ENCODE data around the gene LRP2.
"Not testable (repeated sequence)": the region's sequence is repeated elsewhere in the genome, so short reads cannot be mapped to it uniquely, and the experiment has no call there.

Gene LRP2

GRCh38 chr2:169141713-169142352 lies 220.5 kb downstream of the LRP2 start:
- H3K27ac ChIP-seq (ENCODE audit: low read depth, low read length, severe bottlenecking): no peak overlapping the region
- H3K4me1 ChIP-seq (ENCODE audit: control insufficient read depth, insufficient read depth, low read length, poor library complexity, severe bottlenecking): no peaks in the 10 kb centered on the region
- WGBS, 2 experiments (ENCODE audit: insufficient coverage in 2 of 2): 35 to 38% methylated on average over 8 of the region's 10 CpGs
- H3K9me3 ChIP-seq (ENCODE audit: control insufficient read depth, low read length): no peaks in the 10 kb centered on the region
- no peak overlapping the region for H3K4me3 ChIP-seq (ENCODE audit: extremely low read depth, insufficient read depth, low read length, poor library complexity, severe bottlenecking)
- no peaks in the 10 kb centered on the region for H3K36me3 ChIP-seq (ENCODE audit: control insufficient read depth, insufficient read depth, low read length)

GRCh38 chr2:169139993-169140767 lies 222.2 kb downstream of the LRP2 start:
- Histone ChIP-seq H3K27ac (ENCODE audit: low read depth, low read length, severe bottlenecking) (no peak overlapping the region), H3K36me3 (ENCODE audit: control insufficient read depth, insufficient read depth, low read length) (no peaks in the 10 kb centered on the region), H3K9me3 (ENCODE audit: control insufficient read depth, low read length) (no peaks in the 10 kb centered on the region), H3K4me1 (ENCODE audit: control insufficient read depth, insufficient read depth, low read length, poor library complexity, severe bottlenecking) (no peaks in the 10 kb centered on the region), H3K4me3 (ENCODE audit: extremely low read depth, insufficient read depth, low read length, poor library complexity, severe bottlenecking) (no peak overlapping the region)
- whole genome bisulfite sequencing, 2 experiments (ENCODE audit: insufficient coverage in 2 of 2): 46 to 77% methylated on average over 4 to 6 of the region's 8 CpGs

- Histone ChIP-seq H3K9me3 (ENCODE audit: control insufficient read depth, low read length) (no peaks in the 10 kb centered on the region), H3K4me1 (ENCODE audit: control insufficient read depth, insufficient read depth, low read length, poor library complexity, severe bottlenecking) (no peaks in the 10 kb centered on the region), H3K27ac (ENCODE audit: low read depth, low read length, severe bottlenecking) (no peak overlapping the region), H3K36me3 (ENCODE audit: control insufficient read depth, insufficient read depth, low read length) (no peaks in the 10 kb centered on the region), H3K4me3 (ENCODE audit: extremely low read depth, insufficient read depth, low read length, poor library complexity, severe bottlenecking) (no peak overlapping the region)
- 79 to 83% methylated on average over 5 of the region's 7 CpGs for WGBS, 2 experiments (ENCODE audit: insufficient coverage in 2 of 2)
Measured at GRCh38 chr2:169139145-169139544, 223.2 kb downstream of the LRP2 start.

GRCh38 chr2:169137924-169138323 lies 224.4 kb downstream of the LRP2 start:
- no CpG with 5 or more reads among the region's 2 CpGs for WGBS, 2 experiments (ENCODE audit: insufficient coverage in 2 of 2)
- no peaks in the 10 kb centered on the region for H3K4me1 ChIP-seq (ENCODE audit: control insufficient read depth, insufficient read depth, low read length, poor library complexity, severe bottlenecking)
- H3K27ac ChIP-seq (ENCODE audit: low read depth, low read length, severe bottlenecking): no peak overlapping the region
- H3K36me3 ChIP-seq (ENCODE audit: control insufficient read depth, insufficient read depth, low read length): no peaks in the 10 kb centered on the region
- no peak overlapping the region for H3K4me3 ChIP-seq (ENCODE audit: extremely low read depth, insufficient read depth, low read length, poor library complexity, severe bottlenecking)
- H3K9me3 ChIP-seq (ENCODE audit: control insufficient read depth, low read length): no peaks in the 10 kb centered on the region

GRCh38 chr2:169136885-169137534 lies 225.3 kb downstream of the LRP2 start:
- WGBS, 2 experiments (ENCODE audit: insufficient coverage in 2 of 2): 83% methylated on average over 1 of the region's 3 CpGs; no CpG with 5 or more reads in 1 of the 2 experiments
- Histone ChIP-seq H3K36me3 (ENCODE audit: control insufficient read depth, insufficient read depth, low read length) (no peaks in the 10 kb centered on the region), H3K27ac (ENCODE audit: low read depth, low read length, severe bottlenecking) (no peak overlapping the region)

GRCh38 chr2:169136428-169136827 lies 225.9 kb downstream of the LRP2 start:
- H3K4me1 ChIP-seq (ENCODE audit: control insufficient read depth, insufficient read depth, low read length, poor library complexity, severe bottlenecking); H3K27ac ChIP-seq (ENCODE audit: low read depth, low read length, severe bottlenecking); H3K4me3 ChIP-seq (ENCODE audit: extremely low read depth, insufficient read depth, low read length, poor library complexity, severe bottlenecking); H3K36me3 ChIP-seq (ENCODE audit: control insufficient read depth, insufficient read depth, low read length); H3K9me3 ChIP-seq (ENCODE audit: control insufficient read depth, low read length): not testable (repeated sequence)
- WGBS, 2 experiments (ENCODE audit: insufficient coverage in 2 of 2): 96 to 100% methylated on average over 2 to 4 of the region's 5 CpGs

More at GRCh38 chr2:169136885-169137534, 225.3 kb downstream of the LRP2 start:
- Histone ChIP-seq H3K4me1 (ENCODE audit: control insufficient read depth, insufficient read depth, low read length, poor library complexity, severe bottlenecking) (no peaks in the 10 kb centered on the region), H3K4me3 (ENCODE audit: extremely low read depth, insufficient read depth, low read length, poor library complexity, severe bottlenecking) (no peak overlapping the region), H3K9me3 (ENCODE audit: control insufficient read depth, low read length) (no peaks in the 10 kb centered on the region)

- not testable (repeated sequence) for H3K9me3 ChIP-seq (ENCODE audit: control insufficient read depth, low read length); H3K4me1 ChIP-seq (ENCODE audit: control insufficient read depth, insufficient read depth, low read length, poor library complexity, severe bottlenecking); H3K27ac ChIP-seq (ENCODE audit: low read depth, low read length, severe bottlenecking); H3K36me3 ChIP-seq (ENCODE audit: control insufficient read depth, insufficient read depth, low read length); H3K4me3 ChIP-seq (ENCODE audit: extremely low read depth, insufficient read depth, low read length, poor library complexity, severe bottlenecking)
- WGBS, 2 experiments (ENCODE audit: insufficient coverage in 2 of 2): 78 to 82% methylated on average over 5 to 6 of the region's 6 CpGs
Measured at GRCh38 chr2:169134272-169134671, 228.1 kb downstream of the LRP2 start.

GRCh38 chr2:169131587-169132512 lies 230.5 kb downstream of the LRP2 start:
- H3K9me3 ChIP-seq (ENCODE audit: control insufficient read depth, low read length): no peaks in the 10 kb centered on the region
- no peak overlapping the region for H3K27ac ChIP-seq (ENCODE audit: low read depth, low read length, severe bottlenecking)
- H3K36me3 ChIP-seq (ENCODE audit: control insufficient read depth, insufficient read depth, low read length): no peaks in the 10 kb centered on the region
- no peaks in the 10 kb centered on the region for H3K4me1 ChIP-seq (ENCODE audit: control insufficient read depth, insufficient read depth, low read length, poor library complexity, severe bottlenecking)
- WGBS, 2 experiments (ENCODE audit: insufficient coverage in 2 of 2): 40 to 42% methylated on average over 5 to 6 of the region's 9 CpGs
- H3K4me3 ChIP-seq (ENCODE audit: extremely low read depth, insufficient read depth, low read length, poor library complexity, severe bottlenecking): no peak overlapping the region

- WGBS, 2 experiments (ENCODE audit: insufficient coverage in 2 of 2): 90 to 91% methylated on average over 5 of the region's 5 CpGs
- H3K9me3 ChIP-seq (ENCODE audit: control insufficient read depth, low read length): no peaks in the 10 kb centered on the region
- no peak overlapping the region for H3K27ac ChIP-seq (ENCODE audit: low read depth, low read length, severe bottlenecking)
- no peaks in the 10 kb centered on the region for H3K36me3 ChIP-seq (ENCODE audit: control insufficient read depth, insufficient read depth, low read length)
- H3K4me1 ChIP-seq (ENCODE audit: control insufficient read depth, insufficient read depth, low read length, poor library complexity, severe bottlenecking): no peaks in the 10 kb centered on the region
- H3K4me3 ChIP-seq (ENCODE audit: extremely low read depth, insufficient read depth, low read length, poor library complexity, severe bottlenecking): no peak overlapping the region
Measured at GRCh38 chr2:169129703-169130243, 232.6 kb downstream of the LRP2 start.

GRCh38 chr2:169119851-169120250 lies 242.5 kb downstream of the LRP2 start:
- H3K9me3 ChIP-seq (ENCODE audit: control insufficient read depth, low read length): no peaks in the 10 kb centered on the region

More at GRCh38 chr2:169119851-169120250, 242.5 kb downstream of the LRP2 start:
- Histone ChIP-seq H3K4me3 (ENCODE audit: extremely low read depth, insufficient read depth, low read length, poor library complexity, severe bottlenecking) (no peak overlapping the region), H3K4me1 (ENCODE audit: control insufficient read depth, insufficient read depth, low read length, poor library complexity, severe bottlenecking) (no peaks in the 10 kb centered on the region), H3K27ac (ENCODE audit: low read depth, low read length, severe bottlenecking) (no peak overlapping the region), H3K36me3 (ENCODE audit: control insufficient read depth, insufficient read depth, low read length) (no peaks in the 10 kb centered on the region)
- 83 to 86% methylated on average over 1 of the region's 4 CpGs for WGBS, 2 experiments (ENCODE audit: insufficient coverage in 2 of 2)
